Fibroblast of lung (primary cell): ENCODE measurements around the gene PEX14. TPM values are rescaled to one million over a fixed set of nuclear protein-coding genes. Genes with fewer than 3 reads are reported as not detected.

Experiments used
- DNase-seq, 2 donors: peaks; one replicate each; pipeline versions ENCODE4 v3.0.0 to v3.0.0-alpha.2; 2010; ENCODE audit warnings: low read depth in 2 of 2
- H2AFZ ChIP-seq: 2 replicates; pipeline ENCODE4 v1.5.1; 2012; ENCODE audit warnings: low read length, control low read depth, inconsistent platforms
- H3K27ac ChIP-seq: 2 replicates; pipeline ENCODE4 v1.5.1; 2011; ENCODE audit warnings: low read length, control low read depth; ENCODE audit not compliant: insufficient read depth
- H3K27me3 ChIP-seq: 2 replicates; pipeline ENCODE4 v1.5.1; 2011; ENCODE audit warnings: mild to moderate bottlenecking, low read length; ENCODE audit not compliant: control insufficient read depth, insufficient read depth
- H3K36me3 ChIP-seq: 2 replicates; pipeline ENCODE4 v1.5.1; 2011; ENCODE audit warnings: low read length; ENCODE audit not compliant: control insufficient read depth, insufficient read depth
- H3K4me1 ChIP-seq: 2 replicates; pipeline ENCODE4 v1.5.1; 2011; ENCODE audit warnings: low read length; ENCODE audit not compliant: control insufficient read depth, insufficient read depth; ENCODE audit errors: extremely low read depth
- H3K4me2 ChIP-seq: 2 replicates; pipeline ENCODE4 v1.5.1; 2011; ENCODE audit warnings: low read length, control low read depth; ENCODE audit not compliant: insufficient read depth; ENCODE audit errors: extremely low read depth
- H3K4me3 ChIP-seq, 4 experiments: fragments of 200-600 bp in 1 of 4; sonication (generic) in 1 of 4; replicated peaks in 1 of 4; 2 replicates each; pipeline ENCODE4 v1.5.1; 2011 to 2016; ENCODE audit warnings: low read length in 4 of 4, low read depth in 3 of 4, mild to moderate bottlenecking in 3 of 4, control low read depth in 2 of 4, inconsistent platforms in 1 of 4, mixed read lengths in 1 of 4; ENCODE audit not compliant: insufficient read depth in 1 of 4; ENCODE audit errors: control extremely low read depth in 1 of 4
- H3K79me2 ChIP-seq: 2 replicates; pipeline ENCODE4 v1.5.1; 2012; ENCODE audit warnings: mild to moderate bottlenecking, low read length, inconsistent platforms; ENCODE audit not compliant: control insufficient read depth, insufficient read depth
- H3K9ac ChIP-seq: 2 replicates; pipeline ENCODE4 v1.5.1; 2011; ENCODE audit warnings: mild to moderate bottlenecking, low read length, control low read depth; ENCODE audit not compliant: insufficient read depth
- H3K9me3 ChIP-seq: 2 replicates; pipeline ENCODE4 v1.5.1; 2012; ENCODE audit warnings: low read depth, low read length; ENCODE audit not compliant: control insufficient read depth, insufficient read depth
- H4K20me1 ChIP-seq: 2 replicates; pipeline ENCODE4 v1.5.1; 2011; ENCODE audit warnings: low read length; ENCODE audit not compliant: control insufficient read depth, insufficient read depth; ENCODE audit errors: extremely low read depth
- CTCF ChIP-seq, 2 donors: IDR thresholded peaks in 1 of 2; conservative IDR thresholded peaks in 1 of 2; 1 replicate in 1 of 2; 2 replicates in 1 of 2; pipeline ENCODE4 v1.5.1; 2011 to 2012; ENCODE audit warnings: low read length in 2 of 2, control low read depth in 1 of 2, inconsistent platforms in 1 of 2, low read depth in 1 of 2, mild to moderate bottlenecking in 1 of 2
- EZH2 ChIP-seq: IDR thresholded peaks from 2 replicates; pipeline ENCODE4 v1.5.1; 2012; ENCODE audit warnings: low read length, control low read depth, mild to moderate bottlenecking; ENCODE audit errors: missing control alignments
- polyA plus RNA-seq, 2 donors: library from polyadenylated mRNA; depleted of rRNA in 1 of 2; stranded (reverse) in 1 of 2; unstranded in 1 of 2; fragments of >200 nt; gene quantifications; 2 replicates each; pipeline ENCODE4 v1.2.1, GENCODE V29; 2011 to 2012; ENCODE audit warnings: missing spikeins in 1 of 2
- total RNA-seq: library from RNA; depleted of rRNA; stranded (reverse); fragments of >200 nt; gene quantifications from 2 replicates; pipeline ENCODE4 v1.2.1, GENCODE V29; 2014

The PEX14 gene
- total and polyA plus RNA-seq, 2 donors (not counting 1 experiment from before 2014, with no cell fraction given) = 10.3 to 11.4 TPM

GRCh38 chr1:10450156-10450814 lies 24.5 kb upstream of the PEX14 start:
- H3K4me2 ChIP-seq = peak overlapping the region; percentile 68
- TF ChIP-seq CTCF (conservative IDR thresholded peaks at IDR 0.05 in 1 of 2, IDR thresholded peaks at IDR 0.05 in 1 of 2; ENCODE audit: low read depth in 1 of 2, low read length in 2 of 2) (no peak), EZH2 (no peak)
- no peaks in the 10 kb centered on the region for H4K20me1 ChIP-seq
- no peak overlapping the region for H3K9ac ChIP-seq
- no peaks in the 10 kb centered on the region for H3K36me3 ChIP-seq
- no peak overlapping the region for H3K4me3 ChIP-seq
- peak overlapping the region; percentile 39 for H3K27ac ChIP-seq
- no peaks in the 10 kb centered on the region for H3K9me3 ChIP-seq
- no peak for DNase-seq
- no peaks in the 10 kb centered on the region for H3K27me3 ChIP-seq
- no peaks in the 10 kb centered on the region for H3K79me2 ChIP-seq
- H3K4me1 ChIP-seq = peaks cover 2% of the 10 kb centered on the region
- H2AFZ ChIP-seq = no peak overlapping the region

- Histone ChIP-seq H3K27me3 (no peaks in the 10 kb centered on the region), H3K4me3 (no peak overlapping the region), H4K20me1 (no peaks in the 10 kb centered on the region), H3K9me3 (no peaks in the 10 kb centered on the region), H3K27ac (peak overlapping the region; percentile 39), H3K79me2 (no peaks in the 10 kb centered on the region), H3K36me3 (no peaks in the 10 kb centered on the region), H3K4me1 (peaks cover 2% of the 10 kb centered on the region), H3K9ac (no peak overlapping the region), H3K4me2 (peak overlapping the region; percentile 68), H2AFZ (no peak overlapping the region)
- TF ChIP-seq CTCF (conservative IDR thresholded peaks at IDR 0.05 in 1 of 2, IDR thresholded peaks at IDR 0.05 in 1 of 2; ENCODE audit: low read depth in 1 of 2, low read length in 2 of 2) = no peak
- DNase-seq = no peak
Observed at GRCh38 chr1:10450836-10451235, 23.9 kb upstream of the PEX14 start.

GRCh38 chr1:10451287-10451686 lies 23.5 kb upstream of the PEX14 start:
- H3K4me3 ChIP-seq = peak overlapping the region in 1 of 4 experiments; percentile 38
- DNase-seq = peak; percentile 27 to 33
- no peaks in the 10 kb centered on the region for H3K9me3 ChIP-seq
- peaks cover 2% of the 10 kb centered on the region for H3K4me1 ChIP-seq
- no peaks in the 10 kb centered on the region for H3K36me3 ChIP-seq
- no peak for TF ChIP-seq CTCF (conservative IDR thresholded peaks at IDR 0.05 in 1 of 2, IDR thresholded peaks at IDR 0.05 in 1 of 2; ENCODE audit: low read depth in 1 of 2, low read length in 2 of 2)
- no peak for TF ChIP-seq EZH2
- H3K27ac ChIP-seq = peak overlapping the region; percentile 39
- no peaks in the 10 kb centered on the region for H4K20me1 ChIP-seq
- H2AFZ ChIP-seq = peak overlapping the region; percentile 29
- H3K79me2 ChIP-seq = no peaks in the 10 kb centered on the region
- H3K4me2 ChIP-seq = peak overlapping the region; percentile 68
- H3K27me3 ChIP-seq = no peaks in the 10 kb centered on the region
- H3K9ac ChIP-seq = no peak overlapping the region
